GM21390 (cell line): Measurements from ENCODE around the gene TEX261.

ENCODE experiments used
- ATAC-seq: cut with Tn5 transposase; IDR thresholded peaks from one replicate; pipeline ENCODE4 v1.9.1; 2021; ENCODE audit not compliant: unreplicated experiment

Gene TEX261

GRCh38 chr2:70982971-70983370, 11.7 kb downstream of the TEX261 start:
- no peak for ATAC-seq

- ATAC-seq = no peak
Observed at GRCh38 chr2:70981866-70982810, 12.5 kb downstream of the TEX261 start.

- no peak for ATAC-seq
Observed at GRCh38 chr2:70981421-70981820, 13.3 kb downstream of the TEX261 start.

- ATAC-seq = no peak
Observed at GRCh38 chr2:70979626-70980025, 15.0 kb downstream of the TEX261 start.

- no peak for ATAC-seq
Observed at GRCh38 chr2:70979180-70979488, 15.5 kb downstream of the TEX261 start.

GRCh38 chr2:70978341-70979179, 16.1 kb downstream of the TEX261 start, which contains the start of gene ANKRD53:
ANKRD53 (plus strand) TSS chr2:70978630; CDS start chr2:70978646, 16 bp downstream.
- ATAC-seq = no peak

GRCh38 chr2:70977605-70978205, 17.0 kb downstream of the TEX261 start:
- ATAC-seq = no peak

GRCh38 chr2:70975237-70975636, 19.4 kb downstream of the TEX261 start:
- no peak for ATAC-seq

- no peak for ATAC-seq
Observed at GRCh38 chr2:70974592-70974991, 20.1 kb downstream of the TEX261 start.

GRCh38 chr2:70967189-70967588, 27.5 kb downstream of the TEX261 start:
- no peak for ATAC-seq

GRCh38 chr2:70966681-70967080, 28.0 kb downstream of the TEX261 start:
- ATAC-seq = no peak

GRCh38 chr2:70965506-70965905, 29.2 kb downstream of the TEX261 start:
- no peak for ATAC-seq

- peak; percentile 91 for ATAC-seq
Observed at GRCh38 chr2:70964596-70965386, 29.9 kb downstream of the TEX261 start.

- ATAC-seq = no peak
Observed at GRCh38 chr2:70964133-70964532, 30.5 kb downstream of the TEX261 start.

GRCh38 chr2:70962885-70963878, 31.5 kb downstream of the TEX261 start:
- ATAC-seq = no peak

GRCh38 chr2:70962211-70962884, 32.3 kb downstream of the TEX261 start:
- no peak for ATAC-seq

- ATAC-seq = no peak
Observed at GRCh38 chr2:70961648-70961994, 33.1 kb downstream of the TEX261 start.

GRCh38 chr2:70960833-70961647, 33.6 kb downstream of the TEX261 start:
- no peak for ATAC-seq
